Natural killer cell (primary cell): ENCODE data around the gene HIVEP3. TPM values are rescaled to one million over a fixed set of nuclear protein-coding genes. Genes with fewer than 3 reads are reported as not detected.

Source experiments
- ATAC-seq, 3 donors: fragments of 150-1000 bp in 2 of 3; fragments of 200-7000 bp in 1 of 3; cut with Tn5 transposase; 1 replicate in 1 of 3; 2 replicates in 2 of 3; pipeline ENCODE4 v1.10.0; 2021; ENCODE audit warnings: mild to moderate bottlenecking in 2 of 3, moderate library complexity in 2 of 3
- DNase-seq, 2 donors: peaks; one replicate each; pipeline versions ENCODE4 v3.0.0 to v3.0.0-alpha.2; 2013 to 2021; ENCODE audit warnings: mixed read lengths in 1 of 2
- H3K27ac ChIP-seq: one replicate; pipeline ENCODE4 v1.5.1; 2013; ENCODE audit warnings: mild to moderate bottlenecking, low read length
- H3K27me3 ChIP-seq: one replicate; pipeline ENCODE4 v1.6.1; 2013; ENCODE audit warnings: low read length; ENCODE audit not compliant: control insufficient read depth, insufficient read depth
- H3K36me3 ChIP-seq: one replicate; pipeline ENCODE4 v1.6.1; 2013; ENCODE audit warnings: low read length; ENCODE audit not compliant: control insufficient read depth, insufficient read depth
- H3K4me1 ChIP-seq: one replicate; pipeline ENCODE4 v1.6.1; 2013; ENCODE audit warnings: low read length; ENCODE audit not compliant: control insufficient read depth, insufficient read depth
- H3K4me3 ChIP-seq: one replicate; pipeline ENCODE4 v1.5.1; 2013; ENCODE audit warnings: low read length
- H3K9me3 ChIP-seq: one replicate; pipeline ENCODE4 v1.6.1; 2013; ENCODE audit warnings: low read length; ENCODE audit not compliant: control insufficient read depth, insufficient read depth
- H3K27ac Mint-ChIP-seq, 2 donors: one replicate each; pipeline ENCODE4 v1.8.0; 2022; ENCODE audit warnings: mild to moderate bottlenecking in 2 of 2, mixed read lengths in 2 of 2, moderate library complexity in 1 of 2
- H3K27me3 Mint-ChIP-seq, 2 donors: one replicate each; pipeline ENCODE4 v1.8.0; 2022; ENCODE audit warnings: low read depth in 2 of 2, mixed read lengths in 2 of 2
- H3K36me3 Mint-ChIP-seq: one replicate; pipeline ENCODE4 v1.8.0; 2022; ENCODE audit warnings: mixed read lengths
- H3K4me1 Mint-ChIP-seq, 2 donors: one replicate each; pipeline ENCODE4 v1.8.0; 2022; ENCODE audit warnings: mixed read lengths in 2 of 2
- H3K4me3 Mint-ChIP-seq: one replicate; pipeline ENCODE4 v1.8.0; 2022; ENCODE audit warnings: mild to moderate bottlenecking, moderate library complexity, mixed read lengths
- H3K9me3 Mint-ChIP-seq, 2 donors: one replicate each; pipeline ENCODE4 v1.8.0; 2022; ENCODE audit warnings: mixed read lengths in 2 of 2
- WGBS: methylation state at CpG from one replicate; pipeline ENCODE4 v1.1.7; 2013; ENCODE audit warnings: missing lambda C conversion rate; ENCODE audit not compliant: insufficient coverage; 5-methylcytosine and 5-hydroxymethylcytosine counted together
- intact Hi-C: fragments of 100-400 bp; cut with micrococcal nuclease; formaldehyde crosslinking; loops from one replicate; pipeline ENCODE4 v1.14.2; 2022
- total RNA-seq, 4 donors: library from RNA; stranded (reverse); fragments of 120-200 nt in 1 of 4; gene quantifications; one replicate each; pipeline versions ENCODE4 v1.2.3 to v1.2.4, GENCODE V29; 2013 to 2022
- TF ChIP-seq, protein P1 (sequence below): fragments of 200-600 bp; IDR thresholded peaks from one replicate; pipeline ENCODE4 v1.8.0; 2022; ENCODE audit warnings: antibody characterized with exemption

Gene HIVEP3
- total RNA-seq, 3 donors from 2014 or later (not counting 1 experiment from before 2014, with no cell fraction given): 26.2 to 35.2 (median 29.8) TPM

- Histone ChIP-seq H3K27me3 (no peaks in the 10 kb centered on the region), H3K36me3 (no peaks in the 10 kb centered on the region), H3K4me3 (no peak overlapping the region), H3K27ac (no peak overlapping the region), H3K4me1 (no peaks in the 10 kb centered on the region), H3K9me3 (peaks cover 3% of the 10 kb centered on the region)
- ATAC-seq (no peak), DNase-seq (no peak)
- WGBS: 100% methylated on average over 1 of the region's 1 CpG
- no peaks in the 10 kb centered on the region for H3K27me3 Mint-ChIP-seq
- no peak overlapping the region for H3K4me3 Mint-ChIP-seq
- intact Hi-C loops: no loop called here
- TF ChIP-seq, protein P1, sequence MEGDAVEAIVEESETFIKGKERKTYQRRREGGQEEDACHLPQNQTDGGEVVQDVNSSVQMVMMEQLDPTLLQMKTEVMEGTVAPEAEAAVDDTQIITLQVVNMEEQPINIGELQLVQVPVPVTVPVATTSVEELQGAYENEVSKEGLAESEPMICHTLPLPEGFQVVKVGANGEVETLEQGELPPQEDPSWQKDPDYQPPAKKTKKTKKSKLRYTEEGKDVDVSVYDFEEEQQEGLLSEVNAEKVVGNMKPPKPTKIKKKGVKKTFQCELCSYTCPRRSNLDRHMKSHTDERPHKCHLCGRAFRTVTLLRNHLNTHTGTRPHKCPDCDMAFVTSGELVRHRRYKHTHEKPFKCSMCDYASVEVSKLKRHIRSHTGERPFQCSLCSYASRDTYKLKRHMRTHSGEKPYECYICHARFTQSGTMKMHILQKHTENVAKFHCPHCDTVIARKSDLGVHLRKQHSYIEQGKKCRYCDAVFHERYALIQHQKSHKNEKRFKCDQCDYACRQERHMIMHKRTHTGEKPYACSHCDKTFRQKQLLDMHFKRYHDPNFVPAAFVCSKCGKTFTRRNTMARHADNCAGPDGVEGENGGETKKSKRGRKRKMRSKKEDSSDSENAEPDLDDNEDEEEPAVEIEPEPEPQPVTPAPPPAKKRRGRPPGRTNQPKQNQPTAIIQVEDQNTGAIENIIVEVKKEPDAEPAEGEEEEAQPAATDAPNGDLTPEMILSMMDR: no peak
- no peaks in the 10 kb centered on the region for H3K36me3 Mint-ChIP-seq
- H3K9me3 Mint-ChIP-seq: no peaks in the 10 kb centered on the region
- H3K4me1 Mint-ChIP-seq: peaks cover 13 to 17% of the 10 kb centered on the region in 2 donors
- no peak overlapping the region for H3K27ac Mint-ChIP-seq
These were observed 16.5 kb upstream of the HIVEP3 start for GRCh38 chr1:41935226-41935625.

DNA sequence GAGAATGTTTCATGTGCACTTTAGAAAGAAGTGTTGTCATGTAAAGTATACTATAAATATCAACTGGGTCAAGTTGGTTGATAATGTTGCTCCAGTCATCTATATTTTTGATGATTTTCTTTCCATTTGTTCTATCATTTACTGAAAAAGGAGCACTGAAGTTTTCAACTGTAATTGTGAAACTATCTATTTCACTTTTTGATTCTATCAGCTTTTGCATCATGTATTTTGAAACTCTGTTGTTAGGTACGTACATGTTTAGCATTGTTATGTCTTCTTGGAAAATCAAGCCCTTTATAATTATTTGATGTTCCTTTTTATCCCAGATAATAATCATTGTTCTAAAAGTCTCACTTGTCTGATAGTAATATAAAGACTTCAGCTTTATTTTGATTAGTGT is 14.4 kb upstream of the HIVEP3 start:
- no peaks in the 10 kb centered on the region for H3K27me3 ChIP-seq
- ATAC-seq: no peak
- Mint-ChIP-seq H3K4me3 (no peak overlapping the region), H3K9me3 (no peaks in the 10 kb centered on the region), H3K27ac (no peak overlapping the region), H3K4me1 (peaks cover 9 to 14% of the 10 kb centered on the region in 2 donors), H3K36me3 (no peaks in the 10 kb centered on the region), H3K27me3 (no peaks in the 10 kb centered on the region)
- no peak overlapping the region for H3K4me3 ChIP-seq
- no peaks in the 10 kb centered on the region for H3K4me1 ChIP-seq
- H3K9me3 ChIP-seq: peaks cover 3% of the 10 kb centered on the region
- DNase-seq: no peak
- no peak overlapping the region for H3K27ac ChIP-seq
- WGBS: no CpG with 5 or more reads among the region's 1 CpG
- intact Hi-C loops: no loop called here
- H3K36me3 ChIP-seq: no peaks in the 10 kb centered on the region
- TF ChIP-seq, protein P1: no peak

DNA sequence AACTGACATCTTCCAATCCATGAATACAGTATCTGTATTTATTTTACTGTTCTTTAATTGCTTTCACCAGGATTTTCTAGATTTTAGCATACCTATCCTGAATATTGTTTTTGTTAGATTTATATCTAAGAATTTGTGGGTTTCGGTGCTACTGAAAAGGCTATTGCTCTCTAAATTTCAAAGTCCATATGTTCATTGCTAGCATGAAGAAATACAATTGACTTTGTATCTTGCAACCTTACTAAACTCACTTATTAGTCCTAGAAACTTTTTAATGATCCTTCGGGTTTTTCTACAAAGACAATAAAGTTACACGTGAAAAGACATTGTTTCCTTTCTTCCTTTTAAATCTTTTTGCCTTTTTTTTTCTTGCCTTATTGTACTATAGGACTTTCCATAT is 12.9 kb upstream of the HIVEP3 start:
- Histone ChIP-seq H3K27ac (no peak overlapping the region), H3K9me3 (peaks cover 3% of the 10 kb centered on the region), H3K27me3 (no peaks in the 10 kb centered on the region), H3K4me3 (no peak overlapping the region), H3K36me3 (no peaks in the 10 kb centered on the region), H3K4me1 (no peaks in the 10 kb centered on the region)
- H3K27me3 Mint-ChIP-seq: no peaks in the 10 kb centered on the region
- H3K27ac Mint-ChIP-seq: no peak overlapping the region
- no peaks in the 10 kb centered on the region for H3K9me3 Mint-ChIP-seq
- H3K4me3 Mint-ChIP-seq: no peak overlapping the region
- WGBS: 100% methylated on average over 1 of the region's 3 CpGs
- intact Hi-C loops: no loop called here
- DNase-seq (no peak), ATAC-seq (no peak)
- H3K4me1 Mint-ChIP-seq: peaks cover 7 to 11% of the 10 kb centered on the region in 2 donors
- H3K36me3 Mint-ChIP-seq: no peaks in the 10 kb centered on the region
- TF ChIP-seq, protein P1: no peak

DNA sequence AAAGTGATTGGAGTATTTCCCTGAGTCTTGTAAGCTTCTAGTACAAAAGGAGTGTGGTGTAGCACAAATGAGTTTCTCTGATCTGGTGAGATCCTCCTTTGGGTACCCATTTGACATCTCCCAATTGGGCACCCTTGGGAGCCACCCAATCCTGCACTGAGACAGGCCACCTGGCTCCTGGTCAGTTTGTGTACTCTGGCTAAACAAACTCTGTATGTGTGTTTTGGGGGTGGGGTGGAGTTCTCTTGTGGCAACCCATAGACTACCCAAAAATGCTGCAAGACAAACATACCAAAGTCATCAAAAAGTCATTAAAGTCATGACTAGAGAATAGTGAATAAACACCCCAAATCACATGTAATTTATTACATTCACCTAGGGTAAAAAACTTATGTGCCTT is 8.4 kb upstream of the HIVEP3 start:
- intact Hi-C loops: no loop called here
- DNase-seq: no peak
- H3K9me3 Mint-ChIP-seq: no peaks in the 10 kb centered on the region
- no peak overlapping the region for H3K4me3 Mint-ChIP-seq
- no peaks in the 10 kb centered on the region for H3K9me3 ChIP-seq
- H3K27me3 ChIP-seq: no peaks in the 10 kb centered on the region
- TF ChIP-seq, protein P1: no peak
- H3K36me3 Mint-ChIP-seq: no peaks in the 10 kb centered on the region
- no peak overlapping the region for H3K27ac ChIP-seq
- H3K4me3 ChIP-seq: no peak overlapping the region
- H3K4me1 Mint-ChIP-seq: peaks cover 7 to 11% of the 10 kb centered on the region in 2 donors
- H3K27ac Mint-ChIP-seq: no peak overlapping the region
- no peaks in the 10 kb centered on the region for H3K27me3 Mint-ChIP-seq
- H3K4me1 ChIP-seq: no peaks in the 10 kb centered on the region
- no peaks in the 10 kb centered on the region for H3K36me3 ChIP-seq
- ATAC-seq: no peak
